GM19238 (cell line): ENCODE measurements around the gene CATSPERD.
A peak's percentile ranks its signal among the peaks of the same experiment; 100 is the strongest.
"Not testable (repeated sequence)": the region's sequence is repeated elsewhere in the genome, so short reads cannot be mapped to it uniquely, and the experiment has no call there.

Source experiments
- DNase-seq: peaks from one replicate; pipeline ENCODE4 v3.0.0; 2011; ENCODE audit warnings: low spot score; ENCODE audit not compliant: insufficient read length

CATSPERD gene

DNA sequence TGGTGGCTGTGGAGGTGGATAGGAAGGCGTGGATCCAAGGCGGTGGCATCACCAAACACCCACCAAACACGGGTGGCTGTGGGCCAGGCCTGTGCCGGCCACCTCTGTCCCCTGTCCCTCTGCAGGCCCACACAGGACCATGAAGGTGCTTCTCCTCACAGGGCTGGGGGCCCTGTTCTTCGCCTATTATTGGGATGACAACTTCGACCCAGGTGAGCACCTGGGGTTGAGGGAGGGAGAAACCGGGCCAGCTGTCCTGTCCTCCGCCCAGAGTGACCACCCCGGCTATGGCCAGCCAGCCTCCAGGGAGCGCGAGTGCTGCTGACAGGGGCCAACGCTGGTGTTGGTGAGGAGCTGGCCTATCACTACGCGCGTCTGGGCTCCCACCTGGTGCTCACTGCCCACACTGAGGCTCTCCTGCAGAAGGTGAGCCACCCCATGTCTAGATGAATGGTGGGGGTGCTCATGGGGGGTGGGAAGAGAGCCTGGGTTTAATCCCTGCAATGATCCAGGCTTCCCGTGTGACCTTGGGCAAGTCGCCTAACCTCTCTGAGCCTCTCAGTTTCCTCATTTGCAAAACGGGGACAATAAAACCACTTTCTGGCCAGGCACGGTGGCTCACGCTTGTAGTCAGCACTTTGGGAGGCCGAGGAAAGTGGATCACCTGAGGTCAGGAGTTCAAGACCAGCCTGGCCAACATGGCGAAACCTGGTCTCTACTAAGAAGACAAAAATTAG lies 35.6 kb upstream of the CATSPERD start:
- DNase-seq: no peak

DNA sequence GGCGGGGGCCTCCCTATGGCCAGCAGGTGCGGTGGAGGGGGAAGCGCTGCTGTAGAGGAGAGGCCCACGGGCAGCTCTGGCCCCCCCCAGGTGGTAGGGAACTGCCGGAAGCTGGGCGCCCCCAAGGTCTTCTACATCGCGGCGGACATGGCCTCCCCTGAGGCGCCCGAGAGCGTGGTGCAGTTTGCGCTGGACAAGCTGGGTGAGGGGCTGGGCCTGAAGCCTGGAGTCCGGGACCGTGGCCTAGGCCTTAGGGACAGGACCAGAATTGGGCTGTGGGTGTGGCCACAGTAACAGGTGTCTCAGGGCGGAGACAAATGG lies 34.2 kb upstream of the CATSPERD start:
- no peak for DNase-seq

DNA sequence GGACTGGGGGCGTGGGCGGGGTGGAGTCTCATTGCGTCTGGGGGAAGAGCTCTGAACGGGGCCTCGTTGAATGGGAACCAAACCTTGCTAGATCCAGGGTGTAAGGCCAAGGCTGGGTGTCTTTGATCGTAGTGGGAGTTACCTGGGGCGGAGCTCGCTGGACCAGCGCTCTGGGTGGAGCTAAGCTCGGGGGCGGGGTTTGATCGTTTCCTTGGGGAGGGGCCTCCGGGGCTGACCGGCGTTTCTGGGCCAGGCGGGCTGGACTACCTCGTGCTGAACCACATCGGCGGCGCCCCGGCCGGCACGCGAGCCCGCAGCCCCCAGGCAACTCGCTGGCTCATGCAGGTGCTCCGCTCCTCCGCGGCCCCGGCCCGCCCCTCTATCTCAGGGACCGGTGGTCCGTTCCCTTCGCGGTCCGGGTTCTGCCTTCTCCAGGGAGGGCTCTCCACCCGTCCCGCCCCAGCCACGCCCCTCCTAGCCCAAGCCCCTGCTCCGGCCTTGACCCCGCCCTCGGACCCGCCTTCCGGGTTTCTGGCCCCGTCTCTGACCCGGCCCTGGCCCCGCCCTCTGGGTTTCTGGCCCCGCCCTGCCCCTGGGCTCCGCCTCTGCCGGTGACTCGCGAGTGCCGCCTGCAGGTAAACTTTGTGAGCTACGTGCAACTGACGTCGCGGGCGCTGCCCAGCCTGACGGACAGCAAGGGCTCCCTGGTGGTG lies 33.6 kb upstream of the CATSPERD start:
- peak; percentile 94 for DNase-seq

DNA sequence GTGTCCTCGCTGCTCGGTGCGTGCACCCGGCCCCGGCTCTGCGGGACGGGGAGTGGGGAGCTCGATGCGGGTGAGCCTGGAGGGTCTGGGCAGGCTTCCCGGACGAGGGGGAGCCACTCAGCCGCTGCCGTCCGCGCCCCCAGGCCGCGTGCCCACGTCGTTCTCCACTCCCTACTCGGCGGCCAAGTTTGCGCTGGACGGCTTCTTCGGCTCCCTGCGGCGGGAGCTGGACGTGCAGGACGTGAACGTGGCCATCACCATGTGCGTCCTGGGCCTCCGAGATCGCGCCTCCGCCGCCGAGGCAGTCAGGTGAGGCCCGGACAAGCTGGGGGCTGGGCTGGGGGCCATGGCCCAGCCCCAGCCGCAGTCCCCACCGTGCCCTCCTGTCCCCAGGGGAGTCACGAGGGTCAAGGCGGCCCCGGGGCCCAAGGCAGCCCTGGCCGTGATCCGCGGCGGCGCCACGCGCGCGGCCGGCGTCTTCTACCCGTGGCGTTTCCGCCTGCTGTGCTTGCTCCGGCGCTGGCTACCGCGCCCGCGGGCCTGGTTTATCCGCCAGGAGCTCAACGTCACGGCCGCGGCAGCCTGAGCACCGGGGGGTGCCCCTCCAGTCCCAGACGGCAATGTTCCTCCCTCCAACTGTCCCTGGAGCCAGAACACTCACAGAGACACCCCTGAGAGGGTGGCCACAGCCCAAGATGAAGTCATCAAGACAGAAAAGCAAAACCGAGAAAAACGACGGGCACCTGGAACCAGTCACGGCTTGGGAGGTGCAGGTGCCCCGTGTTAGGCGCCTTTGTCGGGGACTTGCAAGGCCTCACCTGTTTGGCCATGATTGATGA lies 32.9 kb upstream of the CATSPERD start:
- DNase-seq: no peak

DNA sequence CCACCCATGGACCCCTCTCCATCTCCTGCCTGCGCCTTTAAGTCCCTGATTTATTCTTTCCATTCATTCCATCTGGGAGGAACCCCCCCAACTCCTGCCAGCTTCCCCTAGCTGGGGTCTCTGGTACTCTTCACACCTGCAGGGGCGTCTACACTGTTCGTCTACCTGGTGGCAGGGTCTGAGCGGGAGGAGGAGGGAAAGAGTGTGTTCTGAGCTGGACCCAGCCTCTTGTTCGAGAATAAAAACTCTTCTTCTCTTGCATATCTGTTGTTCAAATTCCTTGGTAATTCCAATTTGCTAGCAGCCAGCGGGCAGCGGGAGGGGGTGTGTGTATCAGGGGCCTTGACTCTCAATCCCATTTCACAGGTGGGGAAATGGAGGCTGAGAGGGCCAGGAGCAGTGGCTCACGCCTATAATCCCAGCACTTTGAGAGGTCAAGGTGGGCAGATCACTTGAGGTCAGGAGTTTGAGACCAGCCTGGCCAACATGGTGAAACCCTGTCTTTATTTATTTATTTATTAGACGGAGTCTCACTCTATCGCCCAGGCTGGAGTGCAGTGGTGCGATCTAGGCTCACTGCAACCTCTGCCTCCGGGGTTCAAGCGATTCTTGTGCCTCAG lies 32.1 kb upstream of the CATSPERD start:
- not testable (repeated sequence) for DNase-seq

DNA sequence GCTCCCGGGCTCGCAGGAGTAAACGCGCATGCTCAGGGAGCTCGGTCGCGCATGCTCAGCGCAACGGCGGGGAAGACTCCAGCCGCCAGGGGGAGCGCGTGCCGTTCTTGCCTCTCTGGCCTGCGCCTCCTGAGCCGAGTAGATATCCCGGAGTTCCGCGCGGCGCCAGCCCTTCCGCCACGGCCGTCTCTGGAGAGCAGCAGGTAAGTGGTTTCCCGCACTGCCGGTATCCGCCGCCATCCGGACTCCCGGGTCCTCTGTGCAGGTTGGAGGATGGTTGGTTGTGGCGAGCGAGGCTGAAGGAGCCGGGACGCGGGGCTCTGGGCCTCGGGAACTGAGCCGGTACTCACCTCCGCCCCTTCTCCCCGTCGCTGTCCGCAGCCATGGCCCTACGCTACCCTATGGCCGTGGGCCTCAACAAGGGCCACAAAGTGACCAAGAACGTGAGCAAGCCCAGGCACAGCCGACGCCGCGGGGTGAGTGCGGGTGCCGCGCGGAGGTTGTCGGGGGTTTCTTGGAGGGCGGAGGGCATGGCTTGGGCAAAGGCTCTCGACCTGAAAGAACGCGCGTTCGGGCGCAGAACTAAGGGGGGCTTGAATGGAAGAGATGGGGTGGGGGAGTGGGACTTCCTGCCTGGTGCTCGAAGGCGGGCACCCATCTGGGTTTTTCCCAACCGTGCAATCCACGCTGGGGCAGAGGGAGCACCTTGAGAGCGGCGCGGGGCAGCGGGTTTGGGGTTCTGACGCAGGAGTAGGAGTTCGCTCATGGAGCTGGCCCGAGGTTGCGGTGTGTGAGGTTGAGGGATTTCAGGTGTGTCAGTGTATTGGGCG lies 30.1 kb upstream of the CATSPERD start, which contains the start of gene RPL36:
Gene RPL36, plus strand, starts transcription at position 171 of the 830 bp plus-strand sequence. Its CDS starts 213 bp downstream, at position 384.
- peak; percentile 98 for DNase-seq

DNA sequence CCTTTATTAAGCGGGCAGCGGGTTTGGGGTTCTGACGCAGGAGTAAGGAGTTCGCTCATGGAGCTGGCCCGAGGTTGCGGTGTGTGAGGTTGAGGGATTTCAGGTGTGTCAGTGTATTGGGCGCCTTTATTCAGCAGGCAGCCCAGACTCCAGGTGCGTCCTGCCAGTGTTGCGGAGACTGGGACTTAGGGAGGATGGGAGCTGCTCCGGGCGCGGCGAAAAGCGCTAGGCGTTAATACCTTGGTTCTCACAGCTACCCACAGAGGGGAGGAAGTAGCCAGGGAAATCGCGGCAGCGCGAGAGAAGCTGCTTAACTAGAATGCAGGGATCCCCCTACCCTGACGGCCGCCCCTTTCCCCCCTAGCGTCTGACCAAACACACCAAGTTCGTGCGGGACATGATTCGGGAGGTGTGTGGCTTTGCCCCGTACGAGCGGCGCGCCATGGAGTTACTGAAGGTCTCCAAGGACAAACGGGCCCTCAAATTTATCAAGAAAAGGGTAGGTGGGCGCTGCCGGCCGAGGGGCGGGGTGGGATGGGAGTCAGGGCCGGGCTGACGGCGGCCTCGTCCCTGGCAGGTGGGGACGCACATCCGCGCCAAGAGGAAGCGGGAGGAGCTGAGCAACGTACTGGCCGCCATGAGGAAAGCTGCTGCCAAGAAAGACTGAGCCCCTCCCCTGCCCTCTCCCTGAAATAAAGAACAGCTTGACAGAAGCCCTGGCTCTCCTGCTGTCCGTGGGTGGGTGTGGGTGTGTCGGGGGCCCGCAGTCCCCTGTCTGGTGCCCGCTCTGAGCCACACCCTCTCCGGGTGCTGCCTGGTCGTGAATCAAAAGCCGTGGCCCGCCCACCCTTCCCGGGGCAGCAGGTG lies 29.2 kb upstream of the CATSPERD start:
- DNase-seq: no peak

DNA sequence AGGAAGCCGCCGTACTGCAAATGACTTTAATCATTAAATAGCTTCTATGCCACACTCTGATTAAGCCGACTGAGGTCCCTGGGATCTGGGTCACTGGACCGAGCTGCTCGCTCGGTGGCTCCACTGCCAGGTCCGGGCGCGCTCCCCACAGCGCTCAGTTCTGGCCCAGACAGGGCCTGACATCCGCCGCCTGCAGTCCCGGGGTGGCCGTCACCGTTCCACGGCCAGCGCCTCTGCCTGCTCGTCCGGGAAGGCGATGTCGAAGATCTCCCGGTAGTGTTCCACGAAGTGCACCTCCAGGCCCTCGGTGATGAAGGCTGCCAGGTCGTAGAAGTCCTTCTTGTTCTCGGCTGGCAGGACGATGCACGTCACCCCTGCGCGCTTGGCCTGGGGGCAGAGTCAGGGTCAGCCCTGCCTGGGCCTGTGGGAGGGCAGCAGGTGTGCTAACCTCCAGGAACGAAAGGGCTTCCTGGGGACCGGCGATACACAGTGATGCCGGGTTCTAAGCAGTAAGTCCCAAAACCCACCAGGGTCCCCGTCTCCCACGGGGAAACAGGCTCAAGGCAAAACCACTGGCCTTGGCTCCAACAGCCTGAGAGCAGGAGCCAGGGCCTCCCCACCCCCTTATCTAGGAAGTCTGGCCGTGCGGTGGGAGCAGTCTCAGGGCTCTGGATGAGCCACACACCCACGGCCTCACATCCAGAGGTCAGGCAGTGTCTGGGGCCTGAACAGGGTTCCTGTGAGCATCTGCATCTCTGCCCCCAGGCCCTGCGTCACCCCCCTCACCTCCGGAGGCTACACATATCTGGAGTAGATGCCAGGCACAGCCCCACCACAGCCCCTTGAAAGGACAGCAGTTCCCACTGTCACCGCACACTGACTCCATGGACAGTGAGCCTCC lies 28.4 kb upstream of the CATSPERD start:
- no peak for DNase-seq

DNA sequence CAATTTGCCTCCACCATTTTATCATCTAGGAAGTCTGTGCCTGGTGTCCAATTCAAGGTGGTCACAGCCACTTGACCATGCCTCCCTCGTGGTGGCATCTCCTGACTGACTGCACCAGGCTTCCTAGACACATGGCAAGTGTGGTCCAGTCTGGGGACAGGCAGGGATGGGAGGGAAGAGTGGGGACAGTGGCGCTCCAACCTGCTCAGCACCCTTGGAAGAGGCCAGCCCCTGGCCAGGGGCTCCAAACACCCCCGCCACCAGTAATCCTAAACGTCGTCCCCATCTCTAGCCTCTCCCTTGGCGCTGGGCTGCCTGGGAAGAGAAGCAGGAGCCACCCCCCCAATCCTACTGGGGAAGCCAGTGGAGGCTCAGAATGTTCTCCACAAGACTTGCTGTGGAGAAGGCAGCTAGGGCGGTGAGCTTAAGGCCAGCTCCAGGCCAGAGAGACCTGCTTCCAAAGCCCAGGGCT lies 27.7 kb upstream of the CATSPERD start:
- DNase-seq: no peak

DNA sequence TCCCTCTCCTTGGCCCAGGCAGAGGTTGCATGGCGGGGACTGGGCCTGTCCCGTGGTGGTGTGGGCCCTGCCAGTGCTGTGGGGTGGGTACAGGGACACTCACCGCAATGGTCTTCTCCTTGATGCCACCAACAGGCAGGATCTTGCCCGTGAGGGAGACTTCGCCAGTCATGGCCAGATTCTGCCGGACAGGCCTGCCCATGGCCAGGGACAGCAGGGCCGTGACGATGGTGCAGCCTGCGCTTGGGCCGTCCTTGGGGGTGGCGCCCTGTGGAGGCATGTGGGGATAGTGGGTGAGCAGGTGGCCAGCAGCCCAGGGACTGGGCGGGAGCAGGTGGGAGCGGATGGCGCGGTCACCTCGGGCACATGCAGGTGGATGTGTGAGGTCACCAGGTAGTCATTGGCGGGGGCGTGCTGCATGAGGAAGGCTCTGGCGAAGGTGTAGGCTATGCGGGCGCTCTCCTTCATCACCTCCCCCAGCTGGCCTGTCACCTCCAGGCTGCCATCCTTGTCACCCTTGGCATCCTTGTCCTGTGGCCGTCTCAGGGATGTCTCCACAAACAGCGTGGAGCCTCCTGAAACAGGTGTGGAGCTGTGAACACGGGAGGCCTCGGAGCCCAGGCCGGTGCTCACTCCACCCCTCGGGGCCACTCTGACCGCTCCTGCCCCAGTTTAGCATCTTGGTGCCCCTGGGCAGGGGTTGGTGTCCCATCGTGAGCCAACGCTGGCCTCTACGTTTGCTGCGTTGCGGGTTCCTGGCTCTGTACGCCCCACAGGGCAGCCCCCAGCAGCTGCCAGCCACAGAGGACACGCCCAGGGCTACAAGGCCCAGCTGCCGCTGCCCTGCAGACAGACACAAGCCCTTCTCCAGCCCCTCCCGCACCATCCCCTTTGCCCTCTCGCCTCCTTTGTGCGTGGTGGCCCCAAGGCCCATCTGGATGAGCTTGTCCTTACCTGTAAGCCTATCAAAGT lies 27.0 kb upstream of the CATSPERD start:
- no peak for DNase-seq

DNA sequence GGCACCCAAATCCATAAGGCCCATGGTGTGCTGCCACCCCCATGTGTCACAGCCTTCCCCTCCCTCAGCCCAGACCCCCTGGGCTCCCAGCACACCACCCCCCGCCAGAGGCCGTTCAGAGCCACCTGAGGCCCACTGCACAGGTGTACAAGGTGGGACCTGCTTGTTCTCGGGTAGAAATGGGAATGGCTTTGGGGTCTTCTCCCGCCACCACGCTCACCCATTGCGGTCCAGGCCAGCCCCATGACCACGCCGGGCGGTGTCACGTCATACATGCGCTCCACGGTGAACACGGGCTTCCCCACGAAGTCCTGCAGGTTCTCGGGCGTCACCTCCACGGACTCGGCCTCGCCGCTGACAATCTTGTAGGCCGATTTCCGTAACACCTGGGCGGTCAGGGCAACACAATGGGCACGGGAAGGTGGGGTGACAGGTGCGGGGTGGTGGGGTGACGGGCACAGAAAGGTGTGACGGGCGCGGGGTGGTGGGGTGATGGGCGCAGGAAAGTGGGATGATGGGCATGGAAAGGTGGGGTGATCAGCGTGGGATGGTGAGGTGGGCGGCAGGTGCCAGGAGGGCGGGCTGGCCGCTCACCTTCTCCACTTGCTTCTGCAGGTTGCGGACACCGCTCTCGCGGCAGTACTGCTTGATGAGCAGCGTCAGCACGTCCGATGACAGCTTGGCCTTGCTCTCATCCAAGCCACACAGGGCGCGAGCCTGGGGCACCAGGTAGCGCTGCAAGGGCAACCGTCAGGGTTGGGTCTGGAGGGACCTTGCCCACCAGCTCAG lies 26.1 kb upstream of the CATSPERD start:
- no peak for DNase-seq

DNA sequence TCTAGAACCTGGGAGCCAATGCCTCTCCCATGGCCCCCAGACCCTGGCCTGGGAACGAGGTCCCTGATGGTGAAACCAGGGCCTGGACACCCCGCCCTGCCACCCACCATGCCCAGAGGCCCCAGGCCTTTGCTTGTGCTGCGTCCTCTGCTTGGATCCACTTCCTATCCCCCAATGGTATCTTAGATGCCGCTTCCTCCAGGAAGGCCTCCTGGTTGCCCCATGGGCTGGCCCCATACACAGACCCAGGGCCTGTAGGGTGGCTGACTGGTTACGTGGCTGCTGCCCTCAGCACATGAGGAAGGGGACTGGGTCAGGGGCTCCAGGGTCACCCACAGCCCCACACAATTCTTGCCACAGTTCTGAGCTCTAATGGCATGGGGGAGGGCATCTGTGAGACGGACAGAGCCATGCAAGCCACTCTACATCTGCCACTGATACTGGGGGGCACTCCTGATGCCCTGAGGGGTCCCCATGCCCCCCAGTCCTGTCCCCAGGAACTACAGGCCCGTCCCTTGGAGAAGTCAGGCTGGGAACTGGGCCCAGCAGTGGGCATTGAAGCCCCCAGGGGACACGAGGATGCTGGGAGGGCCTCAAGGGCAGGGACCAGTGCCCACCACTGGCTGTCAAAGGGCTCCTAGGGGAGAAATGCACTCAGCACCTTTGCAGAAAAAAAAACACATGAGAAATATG lies 25.3 kb upstream of the CATSPERD start:
- no peak for DNase-seq

DNA sequence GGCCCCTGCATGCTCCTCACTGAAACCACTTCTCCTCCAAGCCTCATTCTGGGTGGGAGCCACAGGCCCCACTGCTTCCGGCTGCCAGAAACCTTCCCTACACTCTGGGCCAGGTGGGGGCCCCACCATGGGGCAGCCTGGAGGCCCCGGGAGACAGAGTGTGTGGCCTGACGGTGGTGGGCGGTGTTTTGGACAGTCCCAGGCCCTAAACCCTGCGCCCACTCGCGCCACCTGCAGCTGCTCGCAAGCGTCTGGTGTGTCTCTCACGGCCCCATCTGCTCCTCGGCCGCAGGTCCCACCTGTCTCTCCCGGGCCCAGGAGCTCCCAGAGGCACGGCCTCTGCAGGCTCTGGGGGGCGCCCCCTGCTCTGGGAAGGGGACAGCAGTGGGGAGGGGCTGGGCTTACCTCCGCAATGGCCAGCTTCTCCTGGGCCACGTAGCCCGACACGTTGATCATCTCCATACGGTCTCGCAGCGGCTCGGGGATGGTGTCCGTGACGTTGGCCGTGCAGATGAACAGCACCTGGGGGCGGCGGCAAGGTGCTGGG lies 24.7 kb upstream of the CATSPERD start:
- no peak for DNase-seq

DNA sequence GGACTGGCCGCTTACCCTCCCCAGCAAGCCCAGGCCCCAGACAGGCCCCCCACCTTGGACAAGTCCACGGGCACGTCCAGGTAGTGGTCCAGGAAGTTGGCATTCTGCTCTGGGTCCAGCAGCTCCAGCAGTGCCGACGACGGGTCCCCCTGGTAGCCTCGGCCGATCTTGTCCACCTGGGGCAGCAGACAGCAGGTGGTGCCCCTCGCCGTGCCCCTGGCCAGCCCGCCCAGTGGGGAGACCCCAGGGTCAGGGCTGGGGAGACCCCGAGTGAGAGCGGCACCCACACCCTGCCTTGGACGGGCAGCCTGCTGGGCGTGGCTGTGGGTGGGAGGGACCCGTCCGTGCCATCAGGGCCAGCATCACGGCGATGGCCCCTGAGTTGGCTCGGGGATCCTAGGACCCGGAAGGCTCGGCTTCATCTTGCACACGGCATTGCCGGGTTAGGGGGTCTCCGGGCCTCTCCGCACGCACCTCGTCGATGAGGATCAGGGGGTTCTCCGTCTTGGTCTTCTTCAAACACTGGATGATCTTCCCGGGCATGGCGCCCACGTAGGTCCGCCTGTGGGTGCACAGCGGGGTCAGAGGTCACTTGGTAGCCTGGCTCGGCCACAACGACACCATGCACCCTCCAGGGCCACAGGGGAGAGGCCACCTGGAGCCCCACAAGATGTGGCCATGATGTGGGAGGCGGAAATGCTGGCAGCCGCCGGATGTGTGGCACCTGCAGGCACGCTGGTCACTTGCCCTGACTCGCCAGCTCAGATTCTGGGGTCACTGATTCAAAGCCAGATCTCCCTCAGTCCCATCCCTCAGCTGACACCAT lies 24.0 kb upstream of the CATSPERD start:
- DNase-seq: no peak
